Hepatocyte (in vitro differentiated cells): ENCODE data around the gene FAM117B.

Experiments used
- EZH2phosphoT487 ChIP-seq: fragments of 200-600 bp; sonication (generic); IDR thresholded peaks from one replicate; pipeline ENCODE4 v1.6.1; 2018; ENCODE audit warnings: antibody characterized with exemption, mild to moderate bottlenecking, low read depth, moderate library complexity; ENCODE audit not compliant: unreplicated experiment, severe bottlenecking
- TF ChIP-seq, protein P1 (sequence below): fragments of 200-600 bp; sonication (generic); IDR thresholded peaks from 2 replicates; pipeline ENCODE4 v1.5.1; 2016; ENCODE audit warnings: antibody characterized with exemption, mild to moderate bottlenecking; ENCODE audit not compliant: poor library complexity

DNA sequence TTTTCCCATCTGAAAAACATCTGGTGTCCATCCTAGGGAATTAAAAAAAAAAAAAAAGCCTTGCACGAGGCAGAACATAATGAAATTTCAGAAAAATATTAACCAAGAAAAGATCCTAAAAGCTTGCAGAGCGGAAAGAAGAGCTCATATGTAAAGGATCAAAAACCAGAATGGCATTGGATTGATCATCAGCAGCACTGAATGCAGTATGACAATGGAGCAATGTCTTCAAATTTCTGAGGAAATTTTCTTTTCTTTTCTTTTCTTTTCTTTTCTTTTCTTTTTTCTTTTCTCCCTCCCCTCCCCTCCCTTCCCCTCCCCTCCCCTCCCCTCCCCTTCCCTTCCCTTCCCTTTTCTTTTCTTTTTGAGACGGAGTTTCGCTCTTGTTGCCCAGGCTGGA, 21.3 kb upstream of the FAM117B start:
- TF ChIP-seq, protein P1, sequence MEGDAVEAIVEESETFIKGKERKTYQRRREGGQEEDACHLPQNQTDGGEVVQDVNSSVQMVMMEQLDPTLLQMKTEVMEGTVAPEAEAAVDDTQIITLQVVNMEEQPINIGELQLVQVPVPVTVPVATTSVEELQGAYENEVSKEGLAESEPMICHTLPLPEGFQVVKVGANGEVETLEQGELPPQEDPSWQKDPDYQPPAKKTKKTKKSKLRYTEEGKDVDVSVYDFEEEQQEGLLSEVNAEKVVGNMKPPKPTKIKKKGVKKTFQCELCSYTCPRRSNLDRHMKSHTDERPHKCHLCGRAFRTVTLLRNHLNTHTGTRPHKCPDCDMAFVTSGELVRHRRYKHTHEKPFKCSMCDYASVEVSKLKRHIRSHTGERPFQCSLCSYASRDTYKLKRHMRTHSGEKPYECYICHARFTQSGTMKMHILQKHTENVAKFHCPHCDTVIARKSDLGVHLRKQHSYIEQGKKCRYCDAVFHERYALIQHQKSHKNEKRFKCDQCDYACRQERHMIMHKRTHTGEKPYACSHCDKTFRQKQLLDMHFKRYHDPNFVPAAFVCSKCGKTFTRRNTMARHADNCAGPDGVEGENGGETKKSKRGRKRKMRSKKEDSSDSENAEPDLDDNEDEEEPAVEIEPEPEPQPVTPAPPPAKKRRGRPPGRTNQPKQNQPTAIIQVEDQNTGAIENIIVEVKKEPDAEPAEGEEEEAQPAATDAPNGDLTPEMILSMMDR, result no peak
- TF ChIP-seq EZH2phosphoT487, result no peak
